Naive thymus-derived CD4-positive, alpha-beta T cell (primary cell): ENCODE results near the gene KRTAP3-2. TPM values are rescaled to one million over a fixed set of nuclear protein-coding genes. Genes with fewer than 3 reads are reported as not detected.
A peak's percentile ranks its signal among the peaks of the same experiment; 100 is the strongest.
"Not testable (repeated sequence)": the region's sequence is repeated elsewhere in the genome, so short reads cannot be mapped to it uniquely, and the experiment has no call there.

Experiments used
- ATAC-seq: fragments of 150-1000 bp; cut with Tn5 transposase; 2 replicates; pipeline ENCODE4 v1.10.0; 2021; ENCODE audit warnings: mild to moderate bottlenecking, moderate library complexity
- CTCF ChIA-PET: fragments of 350-600 bp; sonication (Branson Sonifier 250); formaldehyde crosslinking; loops from one replicate; lab custom pipeline; 2021; ENCODE audit warnings: antibody characterized with exemption; lab: Charles Lee
- POLR2A ChIA-PET: fragments of 350-600 bp; sonication (Branson Sonifier 250); formaldehyde crosslinking; loops from one replicate; lab custom pipeline; 2021; ENCODE audit warnings: antibody characterized with exemption, inconsistent platforms; lab: Charles Lee
- DNase-seq, 9 donors: peaks; one replicate each; pipeline versions ENCODE4 v3.0.0 to v3.0.0-alpha.2; 2020 to 2022; ENCODE audit warnings: mixed read lengths in 1 of 9
- H3K27ac ChIP-seq: one replicate; pipeline ENCODE4 v1.7.0; 2013; ENCODE audit warnings: mild to moderate bottlenecking, low read depth, low read length, moderate library complexity
- H3K27me3 ChIP-seq, 2 donors: one replicate each; pipeline ENCODE4 v1.7.0; 2013; ENCODE audit warnings: low read length in 2 of 2, mild to moderate bottlenecking in 2 of 2, moderate library complexity in 2 of 2; ENCODE audit not compliant: control insufficient read depth in 2 of 2, insufficient read depth in 2 of 2
- H3K36me3 ChIP-seq, 3 experiments: 1 replicate in 2 of 3; 2 replicates in 1 of 3; pipeline ENCODE4 v1.7.0; 2013; ENCODE audit warnings: low read length in 3 of 3, mild to moderate bottlenecking in 3 of 3, moderate library complexity in 1 of 3; ENCODE audit not compliant: insufficient read depth in 3 of 3, control insufficient read depth in 2 of 3
- H3K4me1 ChIP-seq, 2 donors: one replicate each; pipeline ENCODE4 v1.7.0; 2013; ENCODE audit warnings: low read length in 2 of 2, mild to moderate bottlenecking in 2 of 2, moderate library complexity in 1 of 2; ENCODE audit not compliant: control insufficient read depth in 2 of 2, insufficient read depth in 2 of 2
- H3K4me3 ChIP-seq: 2 replicates; pipeline ENCODE4 v1.7.0; 2013; ENCODE audit warnings: mild to moderate bottlenecking, low read length
- H3K9me3 ChIP-seq, 3 experiments: 1 replicate in 2 of 3; 2 replicates in 1 of 3; pipeline ENCODE4 v1.7.0; 2013; ENCODE audit warnings: low read length in 3 of 3; ENCODE audit not compliant: control insufficient read depth in 2 of 3
- H3K27ac Mint-ChIP-seq, 9 donors: one replicate each; pipeline ENCODE4 v1.8.0; 2020 to 2022; ENCODE audit warnings: mixed read lengths in 9 of 9, mild to moderate bottlenecking in 8 of 9, moderate library complexity in 5 of 9, inconsistent platforms in 2 of 9
- H3K27me3 Mint-ChIP-seq, 5 donors: one replicate each; pipeline ENCODE4 v1.8.0; 2021 to 2022; ENCODE audit warnings: mixed read lengths in 5 of 5, mild to moderate bottlenecking in 1 of 5
- H3K36me3 Mint-ChIP-seq, 5 donors: one replicate each; pipeline ENCODE4 v1.8.0; 2020 to 2022; ENCODE audit warnings: mixed read lengths in 5 of 5, mild to moderate bottlenecking in 3 of 5, inconsistent platforms in 1 of 5
- H3K4me1 Mint-ChIP-seq, 7 donors: one replicate each; pipeline ENCODE4 v1.8.0; 2020 to 2022; ENCODE audit warnings: mixed read lengths in 7 of 7, mild to moderate bottlenecking in 3 of 7, inconsistent platforms in 1 of 7
- H3K4me3 Mint-ChIP-seq, 10 donors: one replicate each; pipeline ENCODE4 v1.8.0; 2020 to 2022; ENCODE audit warnings: mild to moderate bottlenecking in 10 of 10, mixed read lengths in 10 of 10, moderate library complexity in 6 of 10, inconsistent platforms in 2 of 10
- H3K9me3 Mint-ChIP-seq, 11 donors: one replicate each; pipeline ENCODE4 v1.8.0; 2020 to 2022; ENCODE audit warnings: mixed read lengths in 11 of 11, mild to moderate bottlenecking in 4 of 11, inconsistent platforms in 1 of 11, moderate library complexity in 1 of 11
- intact Hi-C, 2 donors: fragments of 100-400 bp; cut with micrococcal nuclease; formaldehyde crosslinking; loops; one replicate each; pipeline ENCODE4 v1.15.1; 2023
- polyA plus RNA-seq, 2 donors: library from polyadenylated mRNA; unstranded; fragments of 300-500 nt; fragmentation: Illumina TruSeq; gene quantifications; one replicate each; pipeline ENCODE4 v1.2.3, GENCODE V29; 2021
- total RNA-seq, 6 experiments: library from RNA in 5 of 6; stranded (reverse) in 5 of 6; gene quantifications; 1 replicate in 5 of 6; 2 replicates in 1 of 6; pipeline ENCODE4 v1.2.3 and lab custom pipeline; 2021 to 2026

KRTAP3-2 gene
- not detected for total RNA-seq
- not detected for polyA plus RNA-seq
- not detected for total RNA-seq (lab: John Stamatoyannopoulos, UW)

DNA sequence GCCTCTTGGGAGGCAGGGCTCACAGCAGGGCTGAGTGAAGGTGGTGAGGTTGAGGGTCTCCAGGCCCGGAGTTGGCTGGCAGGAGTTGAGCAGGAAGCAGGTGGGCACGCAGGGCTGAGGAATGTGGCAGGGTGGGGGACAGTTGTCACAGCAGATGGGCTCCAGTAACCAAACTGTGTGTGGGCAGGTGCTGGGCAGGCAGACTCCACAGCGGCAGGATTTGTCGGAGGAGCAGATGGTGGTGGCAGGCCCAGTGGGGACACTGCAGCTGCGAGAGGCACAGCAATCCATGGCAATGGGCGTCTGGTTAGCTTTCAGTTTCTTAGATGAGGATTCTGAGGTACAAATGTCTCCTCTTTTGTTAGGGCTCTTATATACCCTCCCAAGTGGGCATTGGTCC lies at the start of gene KRTAP3-2:
TSS of gene KRTAP3-2 (minus strand) at position 344 of the 400 bp plus-strand sequence. CDS start at position 291, 53 bp downstream.
- POLR2A ChIA-PET, intact Hi-C loops: not testable (repeated sequence)

DNA sequence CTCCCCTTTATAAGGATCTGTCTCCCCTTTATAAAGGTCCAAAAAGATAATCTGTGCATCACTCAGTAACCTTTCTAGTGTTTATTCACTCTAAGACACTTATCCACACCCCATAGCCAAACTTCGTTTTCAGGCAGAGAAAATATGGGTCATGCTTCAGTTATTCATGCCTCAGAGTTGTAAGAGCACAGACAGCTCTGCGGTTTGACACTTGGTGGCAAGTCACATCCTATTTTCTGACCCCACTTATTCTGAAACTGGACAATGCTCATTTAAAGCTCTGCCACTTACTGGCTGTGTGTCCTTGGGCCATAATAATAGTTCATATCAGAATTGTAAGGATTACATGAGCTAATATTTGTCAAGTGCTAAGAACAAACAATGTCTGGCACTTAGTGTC lies 49.4 kb upstream of the KRTAP3-2 start:
- Mint-ChIP-seq H3K36me3 (no peaks in the 10 kb centered on the region), H3K27ac (no peak overlapping the region), H3K27me3 (peaks cover 13 to 23% (median 18%) of the 10 kb centered on the region in 5 donors), H3K4me3 (no peak overlapping the region), H3K4me1 (no peaks in the 10 kb centered on the region), H3K9me3 (peaks cover 0 to 3% (median 0%) of the 10 kb centered on the region in 11 donors)
- POLR2A ChIA-PET = interaction anchor here (0.7 kb wide), 1 partner anchor 409 kb away, joined by 3 read pairs; no protein-coding TSS in a partner anchor
- Histone ChIP-seq H3K9me3 (no peaks in the 10 kb centered on the region), H3K27ac (no peak overlapping the region), H3K36me3 (no peaks in the 10 kb centered on the region), H3K27me3 (no peaks in the 10 kb centered on the region), H3K4me1 (no peaks in the 10 kb centered on the region), H3K4me3 (no peak overlapping the region)
- DNase-seq (no peak), ATAC-seq (no peak)
- CTCF ChIA-PET = no interaction called here
- intact Hi-C loops = loop anchor here in 1 of 2 donors (5.0 kb wide), 1 partner anchor 113 kb away; the partner anchor contains the start of gene KRTAP4-4

More for the DNA sequence above, at the start of gene KRTAP3-2:
- H3K4me3 ChIP-seq, H3K36me3 Mint-ChIP-seq, H3K9me3 Mint-ChIP-seq, H3K27me3 ChIP-seq, H3K27ac ChIP-seq, H3K9me3 ChIP-seq, CTCF ChIA-PET, H3K4me3 Mint-ChIP-seq, DNase-seq, H3K27ac Mint-ChIP-seq, H3K4me1 ChIP-seq, H3K36me3 ChIP-seq, H3K4me1 Mint-ChIP-seq, ATAC-seq: not testable (repeated sequence)
- peaks cover 18 to 40% (median 36%) of the 10 kb centered on the region in 5 donors for H3K27me3 Mint-ChIP-seq

DNA sequence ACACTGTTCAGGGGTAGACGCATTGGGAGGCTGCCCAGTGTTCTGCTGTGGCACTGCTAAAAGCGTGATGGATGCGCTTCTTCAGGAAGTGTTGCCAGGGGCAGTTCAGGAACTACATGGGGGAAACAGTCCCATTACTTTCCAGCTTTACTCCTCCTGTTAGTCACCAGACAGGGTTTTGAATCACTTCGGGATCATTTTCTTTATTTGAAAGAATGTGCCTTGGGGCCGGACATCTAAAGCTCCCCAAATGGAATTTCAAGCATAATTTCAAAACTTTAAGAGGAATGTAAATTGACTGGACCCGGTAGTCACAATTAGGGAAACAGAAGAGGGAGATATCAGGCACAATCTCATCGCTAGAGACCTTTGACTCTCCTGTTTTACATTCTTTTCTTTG lies 48.7 kb upstream of the KRTAP3-2 start:
- Mint-ChIP-seq H3K36me3 (peaks cover 0 to 2% (median 0%) of the 10 kb centered on the region in 5 donors), H3K27ac (no peak overlapping the region), H3K4me1 (no peaks in the 10 kb centered on the region), H3K9me3 (peaks cover 0 to 7% (median 2%) of the 10 kb centered on the region in 11 donors), H3K4me3 (no peak overlapping the region), H3K27me3 (peaks cover 13 to 23% (median 18%) of the 10 kb centered on the region in 5 donors)
- CTCF ChIA-PET = no interaction called here
- intact Hi-C loops = loop anchor here in 1 of 2 donors (5.0 kb wide), 1 partner anchor 114 kb away; the partner anchor contains the start of gene KRTAP4-4
- POLR2A ChIA-PET = no interaction called here
- no peak overlapping the region for H3K27ac ChIP-seq
- no peaks in the 10 kb centered on the region for H3K4me1 ChIP-seq
- H3K9me3 ChIP-seq = no peaks in the 10 kb centered on the region
- H3K4me3 ChIP-seq = no peak overlapping the region
- H3K36me3 ChIP-seq = no peaks in the 10 kb centered on the region
- DNase-seq = no peak
- no peak for ATAC-seq
- no peaks in the 10 kb centered on the region for H3K27me3 ChIP-seq

DNA sequence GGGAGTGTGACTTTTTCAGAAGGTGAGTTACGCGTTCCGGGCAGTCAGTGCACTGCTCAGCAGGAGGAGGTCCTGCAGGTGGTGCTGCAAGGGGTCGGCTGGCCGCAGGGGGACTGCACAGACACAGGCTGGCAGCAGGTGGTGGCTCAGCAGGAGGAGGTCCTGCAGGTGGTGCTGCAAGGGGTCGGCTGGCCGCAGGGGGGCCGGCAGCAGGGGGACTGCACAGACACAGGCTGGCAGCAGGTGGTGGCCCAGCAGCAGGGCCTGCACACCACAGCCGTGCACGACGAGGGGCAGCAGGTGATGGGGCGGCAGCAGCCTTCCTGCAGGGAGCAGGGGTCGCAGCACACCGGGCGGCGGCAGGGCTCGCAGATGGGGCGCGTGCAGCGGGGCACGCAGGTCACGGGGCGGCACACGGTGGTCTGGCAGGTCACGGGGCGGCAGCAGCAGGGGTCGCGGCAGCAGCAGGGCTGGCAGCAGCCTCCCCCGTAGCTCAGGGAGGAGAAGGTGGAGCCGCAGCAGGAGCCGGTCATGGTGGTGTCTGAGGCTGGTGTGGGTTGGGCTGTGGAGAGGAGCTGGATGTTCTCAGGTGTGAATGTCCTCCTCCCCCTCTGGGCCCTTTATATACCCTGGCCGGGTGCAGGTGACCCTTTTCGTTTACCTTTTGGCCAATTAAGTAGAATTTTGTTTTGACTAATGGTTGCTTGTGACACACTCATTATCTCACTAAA lies 47.2 kb upstream of the KRTAP3-2 start, which contains the start of gene KRTAP2-1:
TSS of gene KRTAP2-1 (minus strand) at position 582 of the 731 bp plus-strand sequence. CDS start at position 533, 49 bp downstream.
- POLR2A ChIA-PET, H3K27me3 ChIP-seq, H3K4me1 ChIP-seq, H3K4me3 ChIP-seq, H3K36me3 Mint-ChIP-seq, H3K4me1 Mint-ChIP-seq, H3K36me3 ChIP-seq, CTCF ChIA-PET, H3K9me3 ChIP-seq, H3K27ac ChIP-seq, ATAC-seq, DNase-seq: not testable (repeated sequence)
- intact Hi-C loops = loop anchor here in 1 of 2 donors (5.0 kb wide), 1 partner anchor 115 kb away; the partner anchor contains the start of gene KRTAP4-4
- peak within 1 kb of the TSS in 1 of 10 donors; percentile 26 for H3K4me3 Mint-ChIP-seq
- H3K27me3 Mint-ChIP-seq = peaks cover 17 to 23% (median 20%) of the 10 kb centered on the region in 5 donors
- H3K9me3 Mint-ChIP-seq = peaks cover 0 to 17% (median 5%) of the 10 kb centered on the region in 11 donors
- H3K27ac Mint-ChIP-seq = peak within 1 kb of the TSS in 1 of 9 donors; percentile 21

DNA sequence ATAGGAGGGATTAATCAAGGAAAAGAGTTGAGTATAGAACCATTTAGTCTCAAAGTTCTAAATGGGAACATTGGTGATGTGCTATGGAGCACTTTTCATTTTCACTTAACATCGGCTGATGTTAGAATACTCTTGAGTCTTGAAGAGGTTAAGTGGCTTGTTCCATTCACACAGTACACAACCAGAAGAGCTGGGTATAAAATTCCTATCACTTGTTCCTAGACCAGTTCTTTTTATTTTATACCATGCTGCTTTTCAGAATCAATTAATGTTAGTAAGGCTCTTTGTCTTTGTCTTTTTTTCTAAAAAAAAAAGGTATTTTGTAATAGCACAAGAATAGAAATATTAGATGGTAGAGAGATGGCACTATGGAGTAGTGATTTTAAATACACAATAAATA lies 43.2 kb upstream of the KRTAP3-2 start:
- ChIA-PET POLR2A (no interaction called here), CTCF (no interaction called here)
- intact Hi-C loops = no loop called here
- Mint-ChIP-seq H3K36me3 (peaks cover 0 to 4% (median 0%) of the 10 kb centered on the region in 5 donors), H3K27me3 (peaks cover 13 to 20% (median 17%) of the 10 kb centered on the region in 5 donors), H3K9me3 (peaks cover 0 to 17% (median 5%) of the 10 kb centered on the region in 11 donors), H3K27ac (no peak overlapping the region), H3K4me1 (no peaks in the 10 kb centered on the region), H3K4me3 (no peak overlapping the region)
- H3K27me3 ChIP-seq = no peaks in the 10 kb centered on the region
- no peaks in the 10 kb centered on the region for H3K9me3 ChIP-seq
- H3K4me3 ChIP-seq = no peak overlapping the region
- DNase-seq = no peak
- H3K27ac ChIP-seq = no peak overlapping the region
- H3K36me3 ChIP-seq = no peaks in the 10 kb centered on the region
- ATAC-seq = no peak
- no peaks in the 10 kb centered on the region for H3K4me1 ChIP-seq

DNA sequence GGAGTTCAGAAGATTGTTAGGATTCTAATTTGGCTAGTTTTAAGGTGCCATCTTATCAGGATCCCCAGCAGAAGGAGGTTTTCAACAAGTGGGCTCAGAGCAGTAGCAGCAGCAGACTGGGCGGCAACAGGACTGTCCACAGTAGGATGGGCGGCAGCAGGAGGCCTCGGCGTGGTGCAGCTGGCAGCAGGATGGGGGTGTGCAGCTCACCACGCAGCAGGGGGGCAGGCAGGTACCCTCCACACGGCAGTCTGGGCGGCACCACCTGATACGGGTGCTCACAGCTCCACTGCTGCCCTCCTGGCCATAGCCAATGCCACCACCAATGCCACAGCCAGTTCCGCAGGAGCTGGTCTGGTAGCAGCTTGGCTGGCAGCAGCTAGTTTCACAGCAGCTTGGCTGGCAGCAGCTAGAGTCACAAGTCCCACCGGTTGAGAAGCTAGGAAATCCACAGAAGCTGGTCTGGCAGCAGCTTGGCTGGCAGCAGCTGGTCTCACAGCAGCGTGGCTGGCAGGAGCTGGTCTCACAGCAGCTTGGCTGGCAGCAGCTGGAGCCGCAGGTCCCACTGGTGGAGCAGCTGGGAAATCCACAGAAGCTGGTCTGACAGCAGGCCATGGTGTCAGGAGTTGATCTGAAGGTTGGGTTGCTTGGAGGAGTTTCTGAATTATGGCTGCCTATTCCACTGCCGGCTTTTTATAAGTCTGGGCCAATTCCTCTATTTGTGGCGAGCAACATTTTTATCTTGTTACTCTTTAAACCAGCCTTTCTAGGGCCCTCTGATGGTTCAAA lies 41.3 kb upstream of the KRTAP3-2 start, which contains the start of gene KRTAP1-1:
TSS of gene KRTAP1-1 (minus strand) at position 668 of the 789 bp plus-strand sequence. CDS start at position 615, 53 bp downstream.
- Mint-ChIP-seq H3K9me3 (peaks cover 0 to 17% (median 5%) of the 10 kb centered on the region in 11 donors), H3K27me3 (peaks cover 11 to 17% (median 13%) of the 10 kb centered on the region in 5 donors)
- H3K36me3 Mint-ChIP-seq, H3K9me3 ChIP-seq, H3K4me3 ChIP-seq, H3K27ac ChIP-seq, H3K27ac Mint-ChIP-seq, DNase-seq, H3K27me3 ChIP-seq, intact Hi-C loops, H3K4me3 Mint-ChIP-seq, H3K4me1 Mint-ChIP-seq, ATAC-seq, H3K36me3 ChIP-seq, POLR2A ChIA-PET, H3K4me1 ChIP-seq: not testable (repeated sequence)
- CTCF ChIA-PET = interaction anchor here (0.6 kb wide), 1 partner anchor 626 kb away, joined by 3 read pairs; no protein-coding TSS in a partner anchor
